ENCODE data around the gene ICA1.
A peak's percentile ranks its signal among the peaks of the same experiment; 100 is the strongest.

The ICA1 gene

GRCh38 chr7:8227261-8227660 lies 34.7 kb downstream of the ICA1 start:
- DNase-seq (ENCODE audit: low spot score), result no peak

- peak; percentile 70 for DNase-seq (ENCODE audit: low spot score)
Measured at GRCh38 chr7:8226501-8226900, 35.5 kb downstream of the ICA1 start.

- no peak for DNase-seq (ENCODE audit: low spot score)
Measured at GRCh38 chr7:8221567-8221966, 40.4 kb downstream of the ICA1 start.

- DNase-seq (ENCODE audit: low spot score), result no peak
Measured at GRCh38 chr7:8221101-8221495, 40.9 kb downstream of the ICA1 start.

GRCh38 chr7:8220376-8221100 lies 41.4 kb downstream of the ICA1 start:
- DNase-seq (ENCODE audit: low spot score), result no peak

- DNase-seq (ENCODE audit: low spot score), result peak; percentile 85
Measured at GRCh38 chr7:8217200-8218068, 44.5 kb downstream of the ICA1 start.

GRCh38 chr7:8216334-8216690 lies 45.7 kb downstream of the ICA1 start:
- DNase-seq (ENCODE audit: low spot score), result no peak

GRCh38 chr7:8215648-8216333 lies 46.2 kb downstream of the ICA1 start:
- no peak for DNase-seq (ENCODE audit: low spot score)

GRCh38 chr7:8214244-8214824 lies 47.6 kb downstream of the ICA1 start:
- no peak for DNase-seq (ENCODE audit: low spot score)

GRCh38 chr7:8213381-8213780 lies 48.6 kb downstream of the ICA1 start:
- no peak for DNase-seq (ENCODE audit: low spot score)

- no peak for DNase-seq (ENCODE audit: low spot score)
Measured at GRCh38 chr7:8212638-8213037, 49.3 kb downstream of the ICA1 start.

- DNase-seq (ENCODE audit: low spot score), result no peak
Measured at GRCh38 chr7:8211725-8212096, 50.3 kb downstream of the ICA1 start.

GRCh38 chr7:8210845-8211724 lies 50.9 kb downstream of the ICA1 start:
- DNase-seq (ENCODE audit: low spot score), result no peak

- DNase-seq (ENCODE audit: low spot score), result no peak
Measured at GRCh38 chr7:8209353-8209752, 52.6 kb downstream of the ICA1 start.

- no peak for DNase-seq (ENCODE audit: low spot score)
Measured at GRCh38 chr7:8208816-8209215, 53.2 kb downstream of the ICA1 start.

GRCh38 chr7:8206956-8207355 lies 55.0 kb downstream of the ICA1 start:
- no peak for DNase-seq (ENCODE audit: low spot score)

GRCh38 chr7:8205537-8205936 lies 56.4 kb downstream of the ICA1 start:
- no peak for DNase-seq (ENCODE audit: low spot score)

GRCh38 chr7:8205031-8205387 lies 57.0 kb downstream of the ICA1 start:
- DNase-seq (ENCODE audit: low spot score), result no peak

GRCh38 chr7:8204339-8205030 lies 57.5 kb downstream of the ICA1 start:
- no peak for DNase-seq (ENCODE audit: low spot score)

GRCh38 chr7:8201846-8202441 lies 60.0 kb downstream of the ICA1 start:
- no peak for DNase-seq (ENCODE audit: low spot score)

GRCh38 chr7:8200717-8201116 lies 61.2 kb downstream of the ICA1 start:
- no peak for DNase-seq (ENCODE audit: low spot score)
